ENCODE results near the gene UBE2N.
"Not testable (repeated sequence)": the region's sequence is repeated elsewhere in the genome, so short reads cannot be mapped to it uniquely, and the experiment has no call there.

Gene UBE2N

GRCh38 chr12:93412396-93412795 lies 29.4 kb downstream of the UBE2N start:
- H3K9me3 Mint-ChIP-seq; ATAC-seq (replicated peaks); H3K4me3 Mint-ChIP-seq; DNase-seq; H3K27me3 Mint-ChIP-seq: not testable (repeated sequence)
- H3K27ac Mint-ChIP-seq: peak overlapping the region; percentile 51
- peaks cover 30 to 59% of the 10 kb centered on the region in 2 donors for H3K4me1 Mint-ChIP-seq
- H3K36me3 Mint-ChIP-seq: peaks cover 22 to 41% of the 10 kb centered on the region in 2 donors

DNA sequence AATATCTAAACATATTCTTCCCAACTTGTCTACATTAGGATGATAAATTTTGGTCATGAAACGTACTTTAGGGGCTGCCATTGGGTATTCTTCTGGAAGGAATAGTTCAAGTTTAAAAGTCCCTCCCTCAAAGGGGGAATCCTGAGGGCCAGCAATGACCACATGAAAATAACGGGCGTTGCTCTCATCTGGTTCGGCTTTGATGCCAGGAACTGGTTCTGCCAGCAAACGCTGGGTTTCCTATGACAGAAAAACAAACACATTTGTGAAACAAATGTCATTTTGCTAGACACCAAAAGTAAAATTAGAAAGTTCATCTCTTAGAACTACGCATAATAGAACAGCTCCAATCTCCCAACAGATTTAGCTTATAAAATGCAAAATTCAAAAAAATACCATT lies 30.7 kb downstream of the UBE2N start:
- H3K4me1 Mint-ChIP-seq: peaks cover 25 to 51% of the 10 kb centered on the region in 2 donors
- not testable (repeated sequence) for H3K9me3 Mint-ChIP-seq; ATAC-seq (replicated peaks); DNase-seq; H3K4me3 Mint-ChIP-seq; H3K27me3 Mint-ChIP-seq; H3K27ac Mint-ChIP-seq
- peaks cover 27 to 49% of the 10 kb centered on the region in 2 donors for H3K36me3 Mint-ChIP-seq

DNA sequence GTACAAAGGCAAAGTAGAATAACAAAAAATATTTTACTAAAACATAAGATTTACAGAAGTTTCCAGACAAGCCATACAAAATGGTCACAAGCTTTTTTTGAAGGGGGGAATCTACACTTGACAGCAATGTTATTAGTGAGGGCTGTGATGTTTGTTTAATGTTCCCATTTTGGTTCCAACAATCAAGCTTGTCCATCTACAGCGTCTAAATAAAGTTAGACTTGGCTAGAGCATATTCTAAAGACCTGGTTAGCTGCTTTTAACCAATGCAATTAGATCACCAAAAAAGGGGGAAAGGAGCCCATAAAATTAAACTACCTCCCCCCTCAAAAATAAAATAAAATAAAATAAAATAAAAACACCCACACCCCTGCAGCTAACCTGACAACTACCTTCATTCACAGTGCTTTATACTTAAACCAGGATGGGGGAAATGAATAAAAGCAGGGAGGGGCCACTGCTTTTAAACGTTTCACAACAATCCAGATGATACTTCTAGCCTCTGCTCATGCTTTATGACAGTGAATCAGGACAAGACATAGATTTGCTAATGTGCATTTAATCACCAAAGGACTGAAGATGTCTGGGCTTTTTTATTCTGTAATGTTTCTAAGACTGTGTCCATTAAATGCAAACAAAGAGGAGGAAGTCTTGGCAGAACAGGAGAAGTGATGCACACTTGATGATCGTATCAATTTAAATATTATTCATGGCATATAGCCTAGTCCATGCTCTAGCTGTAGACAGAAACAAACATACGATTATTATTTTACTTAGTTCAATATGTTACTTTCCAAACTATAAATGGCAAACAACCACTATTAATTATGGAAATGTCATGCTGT lies 32.2 kb downstream of the UBE2N start:
- not testable (repeated sequence) for DNase-seq; H3K27me3 Mint-ChIP-seq; H3K4me3 Mint-ChIP-seq; ATAC-seq (replicated peaks); H3K9me3 Mint-ChIP-seq
- Mint-ChIP-seq H3K4me1 (peaks cover 18 to 36% of the 10 kb centered on the region in 2 donors), H3K27ac (peak overlapping the region; percentile 31), H3K36me3 (peaks cover 29 to 51% of the 10 kb centered on the region in 2 donors)

GRCh38 chr12:93408813-93409212 lies 32.9 kb downstream of the UBE2N start:
- Mint-ChIP-seq H3K36me3 (peaks cover 31 to 54% of the 10 kb centered on the region in 2 donors), H3K27ac (peak overlapping the region; percentile 31), H3K9me3 (no peaks in the 10 kb centered on the region), H3K27me3 (no peaks in the 10 kb centered on the region), H3K4me3 (no peak overlapping the region), H3K4me1 (peaks cover 17 to 31% of the 10 kb centered on the region in 2 donors)
- DNase-seq: no peak
- ATAC-seq (replicated peaks): no peak

DNA sequence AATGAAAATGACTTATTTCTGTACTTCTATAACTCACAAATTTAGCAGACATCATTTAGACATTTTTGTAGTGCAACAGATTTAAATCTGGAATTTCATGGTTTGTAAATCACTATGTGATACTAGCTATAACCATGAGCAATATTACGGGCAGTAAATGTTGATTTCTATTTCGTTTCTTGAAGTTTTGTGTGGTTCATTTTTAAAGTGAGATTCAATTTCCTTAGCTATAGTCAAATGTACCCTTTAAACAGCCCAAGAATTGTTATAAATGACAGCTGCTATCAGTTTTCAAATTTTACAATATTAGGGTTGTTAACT lies 33.8 kb downstream of the UBE2N start:
- H3K36me3 Mint-ChIP-seq: peaks cover 24 to 53% of the 10 kb centered on the region in 2 donors
- no peaks in the 10 kb centered on the region for H3K27me3 Mint-ChIP-seq
- H3K27ac Mint-ChIP-seq: no peak overlapping the region
- ATAC-seq (replicated peaks) (no peak), DNase-seq (no peak)
- H3K9me3 Mint-ChIP-seq: no peaks in the 10 kb centered on the region
- peaks cover 9 to 23% of the 10 kb centered on the region in 2 donors for H3K4me1 Mint-ChIP-seq
- H3K4me3 Mint-ChIP-seq: no peak overlapping the region

- no peak overlapping the region for H3K4me3 Mint-ChIP-seq
- no peaks in the 10 kb centered on the region for H3K27me3 Mint-ChIP-seq
- ATAC-seq (replicated peaks) (peak in 1 of 2 donors; percentile 24), DNase-seq (no peak)
- H3K27ac Mint-ChIP-seq: peak overlapping the region; percentile 10
- H3K9me3 Mint-ChIP-seq: no peaks in the 10 kb centered on the region
- H3K4me1 Mint-ChIP-seq: peaks cover 6 to 16% of the 10 kb centered on the region in 2 donors
- peaks cover 27 to 57% of the 10 kb centered on the region in 2 donors for H3K36me3 Mint-ChIP-seq
These were observed 34.4 kb downstream of the UBE2N start for GRCh38 chr12:93407054-93407962.

GRCh38 chr12:93404961-93405849 lies 36.5 kb downstream of the UBE2N start:
- Mint-ChIP-seq H3K4me3 (no peak overlapping the region), H3K4me1 (peaks cover 4 to 10% of the 10 kb centered on the region in 2 donors), H3K27ac (peak overlapping the region; percentile 65), H3K9me3 (no peaks in the 10 kb centered on the region), H3K36me3 (peaks cover 23 to 48% of the 10 kb centered on the region in 2 donors), H3K27me3 (no peaks in the 10 kb centered on the region)
- DNase-seq (no peak), ATAC-seq (replicated peaks) (peak; percentile 48 to 53)

DNA sequence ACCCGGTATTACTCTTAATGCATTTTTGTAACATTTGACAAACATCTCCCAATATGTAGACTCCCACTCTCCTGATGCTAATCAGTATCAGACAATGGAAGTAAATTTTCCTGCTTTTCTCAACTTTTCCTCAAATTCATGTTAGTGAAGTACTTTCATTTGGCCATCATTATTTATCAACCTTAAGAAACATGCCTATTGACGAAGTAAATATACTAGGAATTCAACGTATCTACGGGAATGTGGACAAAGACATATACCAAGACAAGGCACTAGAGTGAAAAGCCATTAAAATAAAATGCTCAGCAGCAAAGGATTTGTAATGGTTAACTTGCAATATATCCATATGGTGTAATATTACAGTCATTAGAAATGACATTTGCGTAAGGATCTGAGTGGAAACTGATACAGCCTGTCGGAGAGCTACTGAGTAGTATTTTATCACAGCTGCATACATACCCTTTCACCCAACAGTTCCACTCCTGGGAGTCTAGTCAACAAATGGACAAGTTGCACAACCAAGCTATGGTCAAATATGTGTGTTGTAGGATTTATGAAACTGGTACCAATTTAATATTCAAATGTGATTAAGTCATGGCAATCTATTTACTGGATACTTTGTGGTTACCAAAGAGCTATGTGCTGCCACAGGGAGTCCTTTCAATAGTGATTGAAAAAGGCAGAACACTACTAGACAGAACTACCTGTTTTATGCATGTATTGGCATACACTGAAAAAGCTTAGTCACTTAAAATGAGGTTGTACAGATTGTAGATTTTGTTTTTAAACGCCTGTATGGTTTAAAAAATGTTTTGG lies 37.6 kb downstream of the UBE2N start:
- peaks cover 4 to 10% of the 10 kb centered on the region in 2 donors for H3K4me1 Mint-ChIP-seq
- no peak for DNase-seq
- peak in 1 of 2 donors; percentile 22 for ATAC-seq (replicated peaks)

GRCh38 chr12:93402333-93403311 lies 39.1 kb downstream of the UBE2N start:
- DNase-seq: no peak
- H3K27me3 Mint-ChIP-seq: no peaks in the 10 kb centered on the region
- H3K4me3 Mint-ChIP-seq: no peak overlapping the region
- H3K36me3 Mint-ChIP-seq: peaks cover 28 to 47% of the 10 kb centered on the region in 2 donors
- peak overlapping the region; percentile 62 for H3K27ac Mint-ChIP-seq
- H3K9me3 Mint-ChIP-seq: no peaks in the 10 kb centered on the region
- peaks cover 2 to 8% of the 10 kb centered on the region in 2 donors for H3K4me1 Mint-ChIP-seq
- ATAC-seq (replicated peaks): no peak

More for the DNA sequence above, 37.6 kb downstream of the UBE2N start:
- H3K27ac Mint-ChIP-seq: peak overlapping the region; percentile 20
- H3K4me3 Mint-ChIP-seq: no peak overlapping the region
- no peaks in the 10 kb centered on the region for H3K9me3 Mint-ChIP-seq
- H3K27me3 Mint-ChIP-seq: no peaks in the 10 kb centered on the region
- H3K36me3 Mint-ChIP-seq: peaks cover 23 to 48% of the 10 kb centered on the region in 2 donors

- not testable (repeated sequence) for H3K27me3 Mint-ChIP-seq, H3K4me1 Mint-ChIP-seq, H3K4me3 Mint-ChIP-seq, H3K9me3 Mint-ChIP-seq, DNase-seq
- peak; percentile 99 to 100 for ATAC-seq (replicated peaks)
- H3K36me3 Mint-ChIP-seq: peaks cover 23 to 41% of the 10 kb centered on the region in 2 donors
- H3K27ac Mint-ChIP-seq: peak overlapping the region; percentile 20
These were observed 42.4 kb downstream of the UBE2N start for GRCh38 chr12:93399183-93399863.

- DNase-seq (no peak), ATAC-seq (replicated peaks) (no peak)
- Mint-ChIP-seq H3K27me3 (no peaks in the 10 kb centered on the region), H3K36me3 (peaks cover 16 to 25% of the 10 kb centered on the region in 2 donors), H3K4me3 (no peak overlapping the region), H3K4me1 (peaks cover 0 to 1% of the 10 kb centered on the region in 2 donors), H3K9me3 (no peaks in the 10 kb centered on the region), H3K27ac (no peak overlapping the region)
These were observed 44.3 kb downstream of the UBE2N start for GRCh38 chr12:93397412-93397811.

GRCh38 chr12:93393425-93393824 lies 48.3 kb downstream of the UBE2N start:
- Mint-ChIP-seq H3K27me3 (no peaks in the 10 kb centered on the region), H3K27ac (no peak overlapping the region), H3K4me1 (peaks cover 14 to 32% of the 10 kb centered on the region in 2 donors), H3K9me3 (no peaks in the 10 kb centered on the region), H3K4me3 (no peak overlapping the region), H3K36me3 (peaks cover 16 to 36% of the 10 kb centered on the region in 2 donors)
- no peak for ATAC-seq (replicated peaks)
- DNase-seq: no peak

All from stimulated activated naive B cell treated with anti-CD40 and anti-IgM and Interleukin-4, amounts not matched to agents 10 μg/mL and 1 μg/mL and 100 μg/mL, for 72 hours (primary cell).